ENCODE measurements around the gene SFTA2. TPM values are rescaled to one million over a fixed set of nuclear protein-coding genes. Genes with fewer than 3 reads are reported as not detected.

The SFTA2 gene
- total RNA-seq, result not detected in 2 replicates

DNA sequence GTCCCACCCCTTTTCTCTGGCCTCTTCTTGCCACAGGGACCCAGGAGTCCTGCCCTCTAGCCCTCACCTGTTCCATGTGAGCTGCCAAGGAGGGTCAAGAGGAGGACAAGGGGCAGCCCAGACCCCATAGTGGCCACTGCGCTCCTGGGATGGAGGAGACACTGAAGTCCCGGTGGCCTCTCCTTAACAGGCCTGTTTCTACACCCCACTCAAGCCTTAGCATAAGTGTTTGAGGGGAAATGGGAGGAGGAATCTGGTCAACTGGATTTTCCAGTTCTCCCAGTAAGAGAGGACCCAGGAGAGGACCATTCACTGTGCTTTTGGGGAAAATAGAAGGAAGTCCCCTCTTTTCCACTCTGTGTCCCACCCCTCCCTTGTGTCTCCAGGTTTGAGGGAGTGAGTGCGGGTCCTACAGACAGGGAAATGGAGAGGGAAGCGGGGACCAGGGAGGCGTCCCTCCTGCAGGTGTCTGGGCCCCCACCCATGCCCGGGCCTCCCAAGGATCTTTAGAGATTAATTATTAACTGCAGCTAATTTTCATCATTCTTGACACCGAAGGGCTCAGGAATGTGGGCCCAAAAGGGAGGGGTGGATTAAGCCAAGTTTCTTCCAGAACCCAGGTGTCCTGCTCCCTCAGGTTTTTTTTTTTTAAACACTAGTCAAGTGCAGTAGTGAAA is at the start of gene SFTA2:
Gene SFTA2 (minus strand): TSS at position 202 of the 677 bp plus-strand sequence. CDS start 74 bp downstream, at position 128.

DNA sequence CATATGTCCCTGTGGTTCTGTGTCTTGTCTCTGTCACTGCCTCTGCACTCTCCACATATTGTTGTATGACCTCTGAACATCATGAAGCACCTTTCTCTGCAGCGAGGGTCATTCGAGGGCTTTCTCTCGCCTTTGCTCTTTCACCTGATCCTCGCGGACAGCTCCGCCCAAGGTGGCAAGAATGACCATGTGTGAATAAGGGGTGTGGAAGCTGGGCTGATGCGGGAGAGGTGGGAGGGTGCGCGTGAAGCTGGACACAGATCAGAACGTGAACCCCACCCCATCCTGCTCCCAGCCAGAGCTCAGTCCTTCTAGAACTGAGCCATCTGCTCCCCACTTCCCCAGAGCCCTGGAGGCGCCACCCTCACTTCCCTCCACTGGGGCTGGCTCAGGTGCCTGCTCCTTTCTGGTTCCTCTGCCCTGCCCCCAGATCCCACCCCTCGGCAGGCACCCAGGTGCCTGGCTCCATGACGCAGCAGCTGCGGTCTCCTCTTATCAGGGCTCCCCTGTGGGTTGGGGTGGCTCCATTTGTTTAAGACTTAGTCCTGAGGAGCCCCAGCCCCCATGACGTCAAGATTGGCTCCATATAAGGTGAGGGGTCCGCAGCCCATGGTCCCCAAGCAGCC is 8.5 kb upstream of the SFTA2 start, which contains the start of gene MUCL3:
Gene MUCL3 (plus strand): TSS at position 613 of the 626 bp plus-strand sequence. CDS start 27 bp downstream, outside the sequence.

DNA sequence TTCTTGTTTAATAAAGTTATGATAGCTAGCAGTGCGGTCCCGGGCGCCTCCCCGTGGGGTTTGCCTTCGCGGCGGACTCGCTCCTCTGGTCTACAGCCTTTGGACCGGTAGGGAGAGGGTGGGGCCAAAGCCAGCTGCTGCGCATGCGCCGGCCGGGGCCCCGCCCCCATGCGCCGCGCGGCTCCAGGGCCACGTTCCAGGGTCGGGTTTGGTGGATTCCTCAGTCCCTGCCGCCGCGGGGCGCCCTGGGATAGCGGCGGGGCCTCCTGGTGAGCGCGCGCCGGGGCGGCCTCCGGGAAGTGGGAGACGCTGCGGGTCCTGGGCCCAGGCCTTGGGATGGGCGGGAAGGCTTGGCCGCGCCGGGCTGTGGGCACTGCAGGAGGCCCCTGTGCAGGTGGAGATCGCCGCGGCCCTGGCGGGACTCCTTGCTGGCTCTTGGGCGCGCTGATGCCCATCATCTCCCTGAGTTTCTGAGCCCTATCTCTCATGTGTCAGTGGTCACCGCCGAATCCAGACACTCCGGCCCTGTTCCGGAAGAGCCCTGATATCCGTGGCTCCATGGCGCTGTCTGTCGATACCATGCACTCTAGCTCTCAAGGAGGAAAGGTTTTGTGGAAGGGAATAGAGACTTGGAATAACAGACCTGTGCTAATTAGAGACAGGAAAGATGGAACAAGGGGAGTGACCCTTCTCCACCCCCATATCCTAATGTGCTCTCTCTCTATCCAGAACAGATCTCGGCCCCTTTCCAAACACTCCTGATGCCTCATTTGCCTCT is 17.7 kb downstream of the SFTA2 start, which contains the start of gene VARS2:
Gene VARS2 (plus strand): TSS at position 163 of the 778 bp plus-strand sequence. CDS start 599 bp downstream, at position 762.

DNA sequence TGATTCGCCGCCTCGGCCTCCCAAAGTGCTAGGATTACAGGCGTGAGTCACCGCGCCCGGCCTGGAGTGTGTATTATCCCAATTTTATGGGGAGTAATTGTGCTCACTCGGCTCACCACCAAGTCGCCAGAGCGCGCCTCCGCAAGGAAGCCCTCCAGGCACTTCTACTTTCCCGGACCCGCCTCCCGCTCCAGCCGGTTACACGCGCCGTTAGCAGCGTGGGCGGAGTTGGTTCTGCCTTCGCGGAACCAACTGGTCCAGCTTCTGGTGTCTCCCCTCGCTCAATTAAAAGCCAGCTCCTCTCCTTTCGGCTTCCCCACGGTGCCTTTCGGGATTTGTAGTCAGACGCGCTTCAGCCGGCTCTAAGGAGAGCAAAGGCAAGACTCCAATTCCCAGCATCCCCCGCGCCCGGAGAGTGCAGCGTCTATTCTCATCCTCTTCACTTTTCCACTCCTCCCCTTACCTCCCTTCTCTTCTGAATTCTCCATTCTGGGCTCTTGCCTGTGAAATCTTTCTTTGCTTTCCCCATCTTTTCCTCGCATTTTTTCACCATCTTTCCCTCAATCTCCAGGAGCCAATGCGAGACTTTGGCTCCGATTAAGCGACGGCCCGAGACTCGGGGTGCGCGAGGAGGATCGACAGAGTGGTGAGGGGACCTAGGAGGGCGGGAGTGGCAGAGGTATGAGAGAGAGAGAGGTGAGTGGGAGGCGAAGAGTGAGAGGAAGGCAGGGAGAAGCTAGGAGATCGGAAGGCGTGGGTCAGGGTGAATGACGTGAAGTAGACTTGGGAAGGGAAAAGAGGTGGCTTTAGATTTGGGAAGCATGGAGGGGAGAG is 24.0 kb downstream of the SFTA2 start, which contains the start of gene GTF2H4:
Gene GTF2H4 (plus strand): TSS at position 450 of the 834 bp plus-strand sequence.

DNA sequence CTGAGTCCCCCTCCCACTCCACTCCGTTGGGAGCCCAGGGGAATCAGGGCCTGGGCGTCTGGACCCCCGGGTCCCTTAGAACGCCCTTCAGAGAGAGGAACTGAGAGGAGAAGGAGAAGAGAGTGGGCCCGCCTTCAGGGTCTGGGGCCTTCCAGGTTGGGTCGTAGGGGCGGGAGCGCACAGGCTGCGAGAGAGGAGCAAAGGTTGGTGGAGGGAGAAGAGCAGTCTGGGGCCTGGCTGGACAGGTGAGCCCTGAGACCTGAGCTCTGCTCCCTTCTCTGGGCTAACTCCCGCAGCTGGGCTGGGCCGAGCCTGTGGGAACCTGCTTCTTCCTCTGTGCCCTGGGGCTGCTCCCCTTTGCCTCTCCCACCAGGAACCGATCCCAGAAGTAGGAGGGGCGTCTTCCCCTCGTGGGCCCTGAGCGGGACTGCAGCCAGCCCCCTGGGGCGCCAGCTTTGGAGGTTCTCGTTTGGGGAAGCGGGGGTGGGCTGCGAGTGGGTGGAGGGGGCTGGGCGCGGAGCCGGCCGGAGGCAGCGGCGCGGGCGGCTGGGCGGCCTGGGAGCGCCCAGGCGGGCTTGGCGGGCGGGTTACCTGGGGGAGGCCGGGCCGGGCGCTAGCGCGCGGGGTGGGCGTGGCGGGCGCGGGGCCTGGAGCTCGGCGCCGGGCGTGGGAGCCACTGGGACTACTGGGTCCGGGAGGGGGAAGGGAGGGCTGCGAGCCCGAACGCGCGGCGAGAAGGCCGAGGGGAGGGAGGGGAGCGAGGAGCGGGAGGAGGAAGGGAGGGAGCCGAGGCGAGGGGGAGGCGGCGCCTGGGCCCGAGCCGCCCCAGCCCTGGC is 48.1 kb downstream of the SFTA2 start, which contains the start of gene DDR1:
Gene DDR1 (plus strand): TSS at position 835 of the 836 bp plus-strand sequence. CDS start 4,211 bp downstream, outside the sequence.

Other genes starting within 250 kb of the SFTA2 start
- gene PPP1R18, start 245.5 kb downstream of the SFTA2 start, total RNA-seq, result 34.1 and 44.7 TPM in 2 replicates
- 7.4 and 13.3 TPM in 2 replicates for gene NRM, start 241.2 kb downstream of the SFTA2 start, total RNA-seq
- 13.8 and 15.9 TPM in 2 replicates for gene MDC1, start 214.9 kb downstream of the SFTA2 start, total RNA-seq
- gene TUBB, start 211.8 kb downstream of the SFTA2 start, total RNA-seq, result 601 and 896 TPM in 2 replicates
- gene FLOT1, start 189.5 kb downstream of the SFTA2 start, total RNA-seq, result 32.4 and 36.5 TPM in 2 replicates
- gene IER3, start 187.6 kb downstream of the SFTA2 start, total RNA-seq, result 285 and 337 TPM in 2 replicates
- gene DDR1, start 47.7 kb downstream of the SFTA2 start, total RNA-seq, result 227 and 243 TPM in 2 replicates
- 12.6 and 15.9 TPM in 2 replicates for gene GTF2H4, start 24.0 kb downstream of the SFTA2 start, total RNA-seq
- 17.5 and 23.5 TPM in 2 replicates for gene VARS2, start 17.9 kb downstream of the SFTA2 start, total RNA-seq
- not detected in 2 replicates for gene MUCL3, start 8.8 kb upstream of the SFTA2 start, total RNA-seq
- 0.14 TPM in 1 of 2 replicates, not detected in the other for gene MUC21, start 51.5 kb upstream of the SFTA2 start, total RNA-seq
- gene MUC22, start 78.3 kb upstream of the SFTA2 start, total RNA-seq, result not detected in 2 replicates
- 0.35 and 2.0 TPM in 2 replicates for gene C6orf15, start 180.4 kb upstream of the SFTA2 start, total RNA-seq
- gene PSORS1C1, start 182.6 kb upstream of the SFTA2 start, total RNA-seq, result 0.37 and 1.7 TPM in 2 replicates
- 0.14 TPM in 1 of 2 replicates, not detected in the other for gene CDSN, start 188.3 kb upstream of the SFTA2 start, total RNA-seq
- gene PSORS1C2, start 206.9 kb upstream of the SFTA2 start, total RNA-seq, result 0.14 and 0.33 TPM in 2 replicates
- 18.4 and 25.5 TPM in 2 replicates for gene CCHCR1, start 225.6 kb upstream of the SFTA2 start, total RNA-seq
- 17.0 and 20.8 TPM in 2 replicates for gene TCF19, start 226.4 kb upstream of the SFTA2 start, total RNA-seq
- 0.60 and 3.5 TPM in 2 replicates for gene POU5F1, start 238.5 kb upstream of the SFTA2 start, total RNA-seq